Measurements from ENCODE around the gene CYP4B1.
"Not testable (repeated sequence)": the region's sequence is repeated elsewhere in the genome, so short reads cannot be mapped to it uniquely, and the experiment has no call there.

The CYP4B1 gene

GRCh38 chr1:46817814-46818213 lies 19.0 kb downstream of the CYP4B1 start:
- DNase-seq: no peak

- no peak for DNase-seq
Measured at GRCh38 chr1:46818591-46818990, 19.7 kb downstream of the CYP4B1 start.

- no peak for DNase-seq
Measured at GRCh38 chr1:46819335-46819734, 20.5 kb downstream of the CYP4B1 start.

- no peak for DNase-seq
Measured at GRCh38 chr1:46820076-46820475, 21.2 kb downstream of the CYP4B1 start.

- DNase-seq: no peak
Measured at GRCh38 chr1:46820560-46821060, 21.8 kb downstream of the CYP4B1 start.

- DNase-seq: no peak
Measured at GRCh38 chr1:46822248-46822826, 23.5 kb downstream of the CYP4B1 start.

- DNase-seq: no peak
Measured at GRCh38 chr1:46823151-46823550, 24.3 kb downstream of the CYP4B1 start.

- DNase-seq: not testable (repeated sequence)
Measured at GRCh38 chr1:46826892-46827291, 28.0 kb downstream of the CYP4B1 start.

GRCh38 chr1:46830665-46831322 lies 31.9 kb downstream of the CYP4B1 start:
- DNase-seq: no peak

- not testable (repeated sequence) for DNase-seq
Measured at GRCh38 chr1:46835469-46835868, 36.6 kb downstream of the CYP4B1 start.

GRCh38 chr1:46846386-46846785 lies 47.5 kb downstream of the CYP4B1 start:
- DNase-seq: not testable (repeated sequence)

- not testable (repeated sequence) for DNase-seq
Measured at GRCh38 chr1:46857660-46858065, 58.8 kb downstream of the CYP4B1 start.

GRCh38 chr1:46862348-46862747 lies 63.5 kb downstream of the CYP4B1 start:
- DNase-seq: no peak
